Heart left ventricle (tissue), 16 donors: ENCODE data around the gene ERMARD. TPM values are rescaled to one million over a fixed set of nuclear protein-coding genes. Genes with fewer than 3 reads are reported as not detected.
A peak's percentile ranks its signal among the peaks of the same experiment; 100 is the strongest.

Experiments used
- ATAC-seq, 4 donors: fragments of 200-7000 bp; cut with Tn5 transposase; one replicate each; pipeline ENCODE4 v1.9.1; 2020 to 2022; ENCODE audit warnings: moderate library complexity in 4 of 4, mild to moderate bottlenecking in 3 of 4, moderate number of reproducible peaks in 1 of 4
- DNase-seq, 5 donors: peaks; one replicate each; pipeline ENCODE4 v3.0.0-alpha.2; 2020
- H3K27ac ChIP-seq, 12 donors: fragments of 200-600 bp; sonication (generic) in 4 of 12; one replicate each; pipeline versions ENCODE4 v1.5.0 to v1.8.0; 2016 to 2022; ENCODE audit warnings: mild to moderate bottlenecking in 2 of 12
- H3K27me3 ChIP-seq, 9 donors: fragments of 200-600 bp; sonication (generic) in 2 of 9; one replicate each; pipeline versions ENCODE4 v1.5.1 to v1.8.0; 2016 to 2022; ENCODE audit warnings: mild to moderate bottlenecking in 3 of 9
- H3K36me3 ChIP-seq, 9 donors: fragments of 200-600 bp; sonication (generic) in 2 of 9; one replicate each; pipeline versions ENCODE4 v1.5.0 to v1.8.0; 2018 to 2022; ENCODE audit warnings: mild to moderate bottlenecking in 2 of 9
- H3K4me1 ChIP-seq, 12 donors: fragments of 200-600 bp; sonication (generic) in 4 of 12; one replicate each; pipeline versions ENCODE4 v1.5.0 to v1.8.0; 2016 to 2022; ENCODE audit warnings: mild to moderate bottlenecking in 3 of 12
- H3K4me3 ChIP-seq, 12 donors: fragments of 200-600 bp; sonication (generic) in 4 of 12; one replicate each; pipeline versions ENCODE4 v1.5.0 to v1.8.0; 2017 to 2022; ENCODE audit warnings: mild to moderate bottlenecking in 9 of 12, moderate library complexity in 4 of 12
- H3K9me3 ChIP-seq, 12 donors: fragments of 200-600 bp; sonication (generic) in 4 of 12; one replicate each; pipeline versions ENCODE4 v1.5.0 to v1.8.0; 2016 to 2022; ENCODE audit warnings: mild to moderate bottlenecking in 1 of 12
- POLR2A ChIP-seq, 2 donors: fragments of 450-650 bp; IDR thresholded peaks; one replicate each; pipeline ENCODE4 v1.6.1; 2017; ENCODE audit warnings: antibody characterized with exemption in 2 of 2, mild to moderate bottlenecking in 2 of 2, moderate library complexity in 2 of 2
- WGBS, 4 donors: extraction: QIAGEN DNeasy Blood & Tissue Kit in 2 of 4; methylation state at CpG; one replicate each; pipeline versions ENCODE4 v1.1.5 to v1.1.7; 2013 to 2018; 5-methylcytosine and 5-hydroxymethylcytosine counted together
- intact Hi-C, 10 donors: fragments of 100-400 bp; cut with DNase I; formaldehyde crosslinking; loops; one replicate each; pipeline versions ENCODE4 v1.11.1 to v1.14.2; 2022
- long read RNA-seq, 3 donors: library from polyadenylated mRNA; unstranded; transcript quantifications; one replicate each; pipeline ENCODE4 v2.0.0, GENCODE V29; 2020 to 2021
- polyA plus RNA-seq, 2 donors: library from polyadenylated mRNA; stranded (reverse); fragments of 200-250 nt; gene quantifications; one replicate each; pipeline ENCODE4 v1.2.3, GENCODE V29; 2013
- total RNA-seq, 9 donors: library from RNA; depleted of rRNA in 2 of 9; stranded (reverse); fragments of >200 nt in 2 of 9; fragmentation: NEBNext Ultra II Directional in 3 of 9; extraction: Animal tissue kit (Norgen Biotek cat#: 25700) in 3 of 9; gene quantifications; one replicate each; pipeline versions ENCODE4 v1.1.0 to v1.2.4, GENCODE V29; 2016 to 2023
- TF ChIP-seq, protein P1 (sequence below), 12 donors: fragments of 200-600 bp; sonication (generic) in 4 of 12; IDR thresholded peaks; one replicate each; pipeline versions ENCODE4 v1.5.0 to v1.8.0; 2018 to 2022; ENCODE audit warnings: antibody characterized with exemption in 12 of 12, mild to moderate bottlenecking in 5 of 12
- donor health status: ischemic (EF 13 %, LVEDD 7.1; RV severe dilation, severe dysfunction).
- donor health status: healthy with polysubstance abuse.
- donor health status: DM: no; HTN: yes; CAD: no.
- donor health status: DM: no; HTN: no; CAD: no.
- donor health status: ischemic (EF 25% LVEDD 6.9; RV normal size, moderate dysfunction).
- donor health status: ischemic (EF 25% LVEDD 5.7; RV mildly dilated, moderate dysfunction).
- donor health status: healthy.
- donor health status: DM: yes; HTN: yes; CAD: no.
- donor health status: ischemic (EF 35%, LVEDD 5.7; RV mildly dilated, moderate dysfunction).
- donor health status: nonischemic (EF 11% LVEDD 7.7; RV severe dilation, severe dysfunction).
- donor health status: DM: yes; HTN: yes; CAD: no.
- donor health status: PGD.
- donor health status: ischemic (EF 29% LVEDD 5.4; RV normal size, mild dysfunction).
- donor health status: nonischemic (EF 23%, LVEDD 6.1; RV moderate dilation, normal function).

ERMARD gene
- total RNA-seq (10 to 100 TPM in 3 of 9 donors, 1 to 10 TPM in 6; 6.4 to 15.5 (median 8.8) TPM), polyA plus RNA-seq (10 to 100 TPM in 1 of 2 donors, 1 to 10 TPM in 1; 8.8 to 19.5 TPM)
- long read RNA-seq, donor 1, partial matches to known transcripts, result 4 of 9 reads
- long read RNA-seq, donor 1, other reads (novel, unspliced or antisense), result 4 of 9 reads
- long read RNA-seq, donor 2, transcript ERMARD-203 (18 exons, 2,141 nt), result major isoform, 8 of 31 reads
- long read RNA-seq, donor 2, partial matches to known transcripts, result 6 of 31 reads
- long read RNA-seq, donor 2, other reads (novel, unspliced or antisense), result 15 of 31 reads
- long read RNA-seq, donor 3, partial matches to known transcripts, result 3 of 6 reads
- long read RNA-seq, donor 3, other reads (novel, unspliced or antisense), result 1 of 6 reads

DNA sequence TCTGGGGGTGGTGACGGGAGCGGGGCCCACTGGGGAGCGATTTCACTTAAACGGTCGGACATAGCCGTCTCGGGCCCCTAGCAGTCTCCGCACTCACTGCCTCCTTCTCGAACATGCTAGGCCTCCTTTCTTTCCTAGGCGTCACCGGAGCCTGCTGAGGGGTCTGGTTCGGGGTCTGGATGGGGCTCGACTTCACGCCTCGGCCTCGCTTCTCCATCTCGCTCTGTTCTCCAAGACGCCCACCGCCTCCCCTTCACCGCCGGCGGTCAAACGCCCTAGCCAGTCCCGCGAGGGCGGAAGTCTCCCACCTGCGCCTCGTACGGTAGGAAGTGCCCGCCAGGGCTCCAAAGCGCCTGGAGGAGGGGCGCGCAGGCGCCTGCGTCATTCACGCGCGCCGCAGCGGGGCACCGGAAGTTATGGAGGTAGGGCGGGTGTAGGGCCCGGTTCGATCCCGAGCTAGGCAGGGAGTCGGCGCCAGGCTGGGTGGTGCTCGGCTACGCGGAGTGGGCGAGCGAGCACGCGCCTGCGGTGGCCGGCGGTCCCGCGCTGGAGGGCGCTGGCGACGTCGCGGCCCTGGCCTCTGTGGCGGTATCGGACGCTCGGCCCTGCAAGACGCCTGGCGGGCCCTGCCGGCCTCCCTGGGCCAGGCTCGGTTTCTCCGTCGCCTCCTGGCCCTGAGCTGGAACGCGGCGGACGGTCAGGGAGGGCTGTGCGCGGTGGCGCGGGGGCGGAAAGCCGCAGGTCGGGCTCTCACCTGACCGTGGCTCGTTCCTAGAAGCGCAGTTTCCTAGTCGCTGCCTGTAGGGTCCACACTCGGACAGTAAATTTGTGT is at the start of gene ERMARD, which contains the start of gene DYNLT2:
ERMARD (plus strand) TSS at position 381 of the 832 bp plus-strand sequence; CDS start at position 417, 36 bp downstream.
DYNLT2 (minus strand) TSS at position 331 of the 832 bp plus-strand sequence; CDS start at position 217, 114 bp downstream.
- Histone ChIP-seq H3K27me3 (no peaks in the 10 kb centered on the region), H3K36me3 (peaks cover 0 to 15% (median 2%) of the 10 kb centered on the region in 9 donors), H3K27ac (peak within 1 kb of the TSS; percentile 85 to 97 (median 96)), H3K4me1 (peaks cover 0 to 29% (median 17%) of the 10 kb centered on the region in 12 donors), H3K4me3 (peak within 1 kb of the TSS; percentile 66 to 98 (median 88)), H3K9me3 (peaks cover 0 to 9% (median 0%) of the 10 kb centered on the region in 12 donors)
- 0 to 1% (median 1%) methylated on average over 16 to 90 of the region's 90 CpGs for WGBS, 4 donors
- TF ChIP-seq, protein P1, sequence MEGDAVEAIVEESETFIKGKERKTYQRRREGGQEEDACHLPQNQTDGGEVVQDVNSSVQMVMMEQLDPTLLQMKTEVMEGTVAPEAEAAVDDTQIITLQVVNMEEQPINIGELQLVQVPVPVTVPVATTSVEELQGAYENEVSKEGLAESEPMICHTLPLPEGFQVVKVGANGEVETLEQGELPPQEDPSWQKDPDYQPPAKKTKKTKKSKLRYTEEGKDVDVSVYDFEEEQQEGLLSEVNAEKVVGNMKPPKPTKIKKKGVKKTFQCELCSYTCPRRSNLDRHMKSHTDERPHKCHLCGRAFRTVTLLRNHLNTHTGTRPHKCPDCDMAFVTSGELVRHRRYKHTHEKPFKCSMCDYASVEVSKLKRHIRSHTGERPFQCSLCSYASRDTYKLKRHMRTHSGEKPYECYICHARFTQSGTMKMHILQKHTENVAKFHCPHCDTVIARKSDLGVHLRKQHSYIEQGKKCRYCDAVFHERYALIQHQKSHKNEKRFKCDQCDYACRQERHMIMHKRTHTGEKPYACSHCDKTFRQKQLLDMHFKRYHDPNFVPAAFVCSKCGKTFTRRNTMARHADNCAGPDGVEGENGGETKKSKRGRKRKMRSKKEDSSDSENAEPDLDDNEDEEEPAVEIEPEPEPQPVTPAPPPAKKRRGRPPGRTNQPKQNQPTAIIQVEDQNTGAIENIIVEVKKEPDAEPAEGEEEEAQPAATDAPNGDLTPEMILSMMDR (IDR thresholded peaks at IDR 0.05), result peak in 10 of 12 donors; percentile 14 to 37 (median 24)
- peak in 1 of 2 donors; percentile 81 for TF ChIP-seq POLR2A (IDR thresholded peaks at IDR 0.05)
- intact Hi-C loops, result loop anchor here in 9 of 10 donors (1.0 to 10.0 kb wide), 13 partner anchors 25 to 806 kb away; partner anchors contain the start of genes PSMB1 (in 5 of the 9), TBP (in 5 of the 9), C6orf120 (in 3 of the 9) and WDR27 (in 3 of the 9)
- ATAC-seq (peak; percentile 97 to 100 (median 99)), DNase-seq (peak; percentile 92 to 96 (median 94))

DNA sequence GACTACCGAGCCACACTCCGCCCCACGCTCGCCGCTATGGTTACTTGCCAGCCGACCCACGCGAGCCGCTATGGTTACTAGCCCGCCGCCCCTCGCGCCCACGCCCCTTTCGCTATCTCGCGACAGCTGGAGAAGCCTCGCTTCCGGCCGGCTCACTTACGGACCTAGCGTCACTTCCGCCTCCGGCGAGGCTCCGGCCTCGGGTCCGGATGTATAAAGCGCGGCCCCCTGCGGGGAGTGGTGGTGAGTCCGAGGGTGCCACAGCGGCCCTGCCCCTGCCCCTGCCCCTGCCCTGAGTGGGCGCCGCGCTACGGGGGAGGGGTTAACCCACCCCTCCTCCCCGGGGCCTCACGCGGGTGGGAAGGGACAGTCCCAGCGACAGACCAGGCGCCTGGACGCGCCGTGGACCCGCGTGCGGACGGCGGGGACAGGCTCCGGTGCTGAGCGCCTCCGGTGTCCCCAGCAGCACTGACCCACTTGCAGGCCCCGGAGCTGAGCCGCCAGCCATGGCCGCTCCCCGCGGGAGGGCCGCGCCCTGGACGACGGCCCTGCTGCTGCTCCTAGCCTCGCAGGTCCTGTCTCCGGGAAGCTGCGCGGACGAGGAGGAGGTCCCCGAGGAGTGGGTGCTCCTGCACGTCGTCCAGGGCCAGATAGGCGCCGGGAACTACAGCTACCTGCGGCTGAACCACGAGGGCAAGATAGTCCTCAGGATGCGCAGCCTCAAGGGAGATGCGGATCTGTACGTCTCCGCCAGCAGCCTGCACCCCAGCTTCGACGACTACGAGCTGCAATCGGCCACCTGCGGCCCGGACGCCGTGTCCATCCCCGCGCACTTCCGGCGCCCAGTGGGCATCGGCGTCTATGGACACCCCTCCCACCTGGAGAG is 49.2 kb upstream of the ERMARD start, which contains the start of the genes C6orf120 and WDR27:
C6orf120 (plus strand) TSS at position 173 of the 886 bp plus-strand sequence; CDS start at position 507, 334 bp downstream.
WDR27 (minus strand) TSS at position 76 of the 886 bp plus-strand sequence. CDS start 13,024 bp downstream, outside the sequence.
- TF ChIP-seq, protein P1 (IDR thresholded peaks at IDR 0.05), result peak in 2 of 12 donors; percentile 7 to 27
- peak; percentile 46 to 91 for TF ChIP-seq POLR2A (IDR thresholded peaks at IDR 0.05)
- Histone ChIP-seq H3K4me3 (peak within 1 kb of the TSS; percentile 72 to 99 (median 88)), H3K36me3 (peaks cover 0 to 37% (median 20%) of the 10 kb centered on the region in 9 donors), H3K27ac (peak within 1 kb of the TSS; percentile 81 to 97 (median 94)), H3K4me1 (peaks cover 0 to 56% (median 30%) of the 10 kb centered on the region in 12 donors), H3K27me3 (no peaks in the 10 kb centered on the region), H3K9me3 (no peaks in the 10 kb centered on the region)
- 0 to 2% (median 1%) methylated on average over 40 to 92 of the region's 92 CpGs for WGBS, 4 donors
- peak; percentile 96 to 99 (median 97) for DNase-seq
- peak; percentile 96 to 99 (median 98) for ATAC-seq
- intact Hi-C loops, result loop anchor here in 5 of 10 donors (1.0 to 10.0 kb wide), 6 partner anchors 21 to 747 kb away; partner anchors contain the start of genes DYNLT2 (in 3 of the 5) and ERMARD (in 3 of the 5)

DNA sequence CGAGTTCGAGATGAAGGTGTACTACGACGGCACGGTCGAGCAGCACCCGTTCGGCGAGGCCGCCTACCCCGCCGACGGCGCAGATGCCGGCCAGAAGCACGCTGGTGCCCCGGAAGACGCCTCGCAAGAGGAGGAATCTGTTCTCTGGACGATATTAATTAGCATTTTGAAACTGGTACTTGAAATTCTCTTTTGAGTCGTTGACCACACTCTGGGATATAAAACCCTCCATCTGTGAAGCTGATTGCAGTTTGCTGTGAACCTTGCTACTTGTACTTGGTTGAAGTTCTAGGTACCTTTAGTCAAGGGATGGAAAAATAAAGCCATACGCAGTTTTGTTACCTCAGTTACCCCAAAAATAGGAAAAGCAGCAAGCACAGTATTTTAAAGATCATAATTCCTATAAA is 48.6 kb upstream of the ERMARD start:
- peak overlapping the region; percentile 72 to 99 (median 88) for H3K4me3 ChIP-seq
- H3K4me1 ChIP-seq, result peaks cover 0 to 52% (median 30%) of the 10 kb centered on the region in 12 donors
- ATAC-seq (no peak), DNase-seq (no peak)
- TF ChIP-seq POLR2A (IDR thresholded peaks at IDR 0.05), result no peak
- TF ChIP-seq, protein P1 (IDR thresholded peaks at IDR 0.05), result no peak
- WGBS, 4 donors, result 3 to 11% (median 7%) methylated on average over 11 to 22 of the region's 22 CpGs
- intact Hi-C loops, result loop anchor here in 5 of 10 donors (1.0 to 10.0 kb wide), 6 partner anchors 20 to 748 kb away; partner anchors contain the start of genes DYNLT2 (in 3 of the 5) and ERMARD (in 3 of the 5)
- peak overlapping the region in 10 of 12 donors; percentile 89 to 97 (median 94) for H3K27ac ChIP-seq
- H3K36me3 ChIP-seq, result peaks cover 0 to 43% (median 22%) of the 10 kb centered on the region in 9 donors
- no peaks in the 10 kb centered on the region for H3K27me3 ChIP-seq
- no peaks in the 10 kb centered on the region for H3K9me3 ChIP-seq
